ENCODE data around the gene MYLK.

MYLK gene

GRCh38 chr3:123734527-123734902, 149.6 kb downstream of the MYLK start:
- no peak for DNase-seq (ENCODE audit: low read depth)

GRCh38 chr3:123733805-123734526, 150.2 kb downstream of the MYLK start:
- H3K4me3 ChIP-seq (ENCODE audit: low read depth, low read length), result no peak overlapping the region
- TF ChIP-seq CTCF (IDR thresholded peaks at IDR 0.05; ENCODE audit: control insufficient read depth, extremely low read depth, insufficient read depth), result no peak
- DNase-seq (ENCODE audit: low read depth), result no peak

More at GRCh38 chr3:123734527-123734902, 149.6 kb downstream of the MYLK start:
- TF ChIP-seq CTCF (IDR thresholded peaks at IDR 0.05; ENCODE audit: control insufficient read depth, extremely low read depth, insufficient read depth), result no peak
- H3K4me3 ChIP-seq (ENCODE audit: low read depth, low read length), result no peak overlapping the region

- no peak for DNase-seq (ENCODE audit: low read depth)
- no peak overlapping the region for H3K4me3 ChIP-seq (ENCODE audit: low read depth, low read length)
- TF ChIP-seq CTCF (IDR thresholded peaks at IDR 0.05; ENCODE audit: control insufficient read depth, extremely low read depth, insufficient read depth), result no peak
These were observed 150.8 kb downstream of the MYLK start for GRCh38 chr3:123733341-123733740.

GRCh38 chr3:123732447-123732846, 151.7 kb downstream of the MYLK start:
- no peak overlapping the region for H3K4me3 ChIP-seq (ENCODE audit: low read depth, low read length)
- DNase-seq (ENCODE audit: low read depth), result no peak
- no peak for TF ChIP-seq CTCF (IDR thresholded peaks at IDR 0.05; ENCODE audit: control insufficient read depth, extremely low read depth, insufficient read depth)

- no peak for TF ChIP-seq CTCF (IDR thresholded peaks at IDR 0.05; ENCODE audit: control insufficient read depth, extremely low read depth, insufficient read depth)
- H3K4me3 ChIP-seq (ENCODE audit: low read depth, low read length), result no peak overlapping the region
- DNase-seq (ENCODE audit: low read depth), result no peak
These were observed 153.3 kb downstream of the MYLK start for GRCh38 chr3:123730829-123731228.

- no peak overlapping the region for H3K4me3 ChIP-seq (ENCODE audit: low read depth, low read length)
- no peak for DNase-seq (ENCODE audit: low read depth)
- no peak for TF ChIP-seq CTCF (IDR thresholded peaks at IDR 0.05; ENCODE audit: control insufficient read depth, extremely low read depth, insufficient read depth)
These were observed 155.1 kb downstream of the MYLK start for GRCh38 chr3:123728991-123729390.

GRCh38 chr3:123728014-123728413, 156.1 kb downstream of the MYLK start:
- no peak for TF ChIP-seq CTCF (IDR thresholded peaks at IDR 0.05; ENCODE audit: control insufficient read depth, extremely low read depth, insufficient read depth)
- DNase-seq (ENCODE audit: low read depth), result no peak
- H3K4me3 ChIP-seq (ENCODE audit: low read depth, low read length), result no peak overlapping the region
